ENCODE results near the gene LDOC1. TPM values are rescaled to one million over a fixed set of nuclear protein-coding genes. Genes with fewer than 3 reads are reported as not detected.
A peak's percentile ranks its signal among the peaks of the same experiment; 100 is the strongest.
"Not testable (repeated sequence)": the region's sequence is repeated elsewhere in the genome, so short reads cannot be mapped to it uniquely, and the experiment has no call there.

The LDOC1 gene
- total RNA-seq: 4.9 TPM

DNA sequence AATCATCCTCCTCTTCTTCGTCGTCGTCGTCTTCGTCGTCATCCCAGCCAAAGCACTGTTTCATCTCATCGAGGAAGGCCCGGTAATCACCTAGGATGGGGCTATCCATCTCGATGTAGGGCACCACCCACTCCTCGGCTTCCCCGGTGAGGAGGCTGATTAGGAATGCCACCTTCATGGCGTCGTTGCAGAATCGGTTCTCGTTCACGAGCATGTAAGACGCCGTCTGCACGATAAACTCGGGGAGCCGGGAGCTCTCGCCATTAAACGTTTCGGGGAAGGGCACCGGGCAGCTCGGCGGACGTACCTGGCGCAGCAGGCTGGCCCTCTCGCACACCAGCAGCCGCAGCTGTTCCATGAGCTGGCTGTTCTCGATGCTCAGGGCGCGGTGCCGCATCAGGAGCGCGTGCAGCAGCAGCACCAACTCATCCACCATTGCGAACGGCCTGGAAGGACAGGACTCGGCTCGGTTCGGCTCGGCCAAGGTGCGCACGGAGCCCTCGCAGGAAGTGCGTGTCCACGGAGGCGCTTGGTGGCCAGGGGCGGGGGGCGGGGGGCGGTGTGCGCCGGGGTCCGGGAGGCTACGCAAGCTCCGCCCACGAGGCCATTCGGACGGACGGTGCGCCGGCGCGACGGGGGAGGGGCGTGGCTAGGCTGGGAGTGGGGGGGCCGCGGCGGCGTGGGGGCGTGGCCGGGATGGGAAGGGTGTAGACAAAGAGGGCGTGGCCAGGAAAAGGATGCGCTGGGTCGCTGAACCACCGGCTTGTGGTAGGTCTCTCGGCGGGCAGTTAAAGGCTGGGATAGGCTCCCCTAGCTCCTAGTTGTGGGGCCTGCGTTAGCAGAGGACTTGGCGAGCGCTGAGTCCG, at the start of gene LDOC1:
LDOC1 (minus strand) TSS at position 544 of the 866 bp plus-strand sequence; CDS start at position 436, 108 bp downstream.
- peak; percentile 68 to 73 for DNase-seq (ENCODE audit: low spot score in 2 of 2)
- FAIRE-seq: no peak

DNA sequence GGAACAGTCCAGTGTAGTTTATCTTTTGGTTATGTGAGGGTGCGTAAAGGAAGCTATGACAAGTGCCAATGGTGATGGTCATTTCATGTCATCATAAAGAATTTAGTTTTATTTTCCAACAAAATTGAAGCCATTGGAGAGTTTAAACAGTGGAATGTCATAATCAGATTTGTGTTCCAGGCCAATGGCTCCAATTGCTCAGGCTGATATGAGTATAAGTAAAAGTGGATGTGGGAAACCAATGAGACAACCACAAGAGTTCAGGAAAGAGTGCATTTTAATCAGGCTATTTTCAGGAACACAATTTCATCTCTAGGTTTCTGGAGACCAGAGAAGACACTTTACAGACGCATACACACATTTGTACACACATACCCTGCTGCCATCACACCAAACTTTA, 44.7 kb upstream of the LDOC1 start:
- FAIRE-seq: no peak
- no peak for DNase-seq (ENCODE audit: low spot score in 2 of 2)

DNA sequence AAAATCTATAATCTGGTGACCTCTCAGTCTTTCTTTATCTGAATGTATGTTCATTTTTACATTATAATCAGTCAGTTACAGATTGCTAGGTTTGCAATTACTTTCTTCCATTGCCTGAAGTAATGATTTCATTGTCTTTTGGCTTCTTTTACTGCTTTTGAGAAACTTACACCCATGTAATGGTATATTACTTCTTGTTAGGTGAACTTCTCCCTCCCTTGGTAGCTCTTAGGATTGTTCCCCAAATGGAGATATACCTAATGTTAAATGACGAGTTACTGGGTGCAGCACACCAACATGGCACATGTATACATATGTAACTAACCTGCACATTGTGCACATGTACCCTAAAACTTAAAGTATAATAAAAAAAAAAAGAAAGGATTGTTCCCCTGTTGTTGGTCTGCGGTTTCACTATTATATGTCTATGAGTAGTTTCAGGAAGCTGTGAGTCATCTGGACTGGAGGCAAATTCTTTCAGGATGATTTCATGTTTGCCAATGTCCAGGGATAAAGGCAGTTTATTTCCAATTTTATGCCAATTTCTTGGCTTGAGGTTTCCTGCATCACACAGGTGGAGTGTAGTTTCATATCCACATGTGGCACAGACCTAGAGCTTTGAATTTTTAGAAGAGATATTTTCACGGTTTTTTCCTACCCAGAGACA, 43.5 kb upstream of the LDOC1 start:
- FAIRE-seq (no peak), DNase-seq (ENCODE audit: low spot score in 2 of 2) (no peak)

DNA sequence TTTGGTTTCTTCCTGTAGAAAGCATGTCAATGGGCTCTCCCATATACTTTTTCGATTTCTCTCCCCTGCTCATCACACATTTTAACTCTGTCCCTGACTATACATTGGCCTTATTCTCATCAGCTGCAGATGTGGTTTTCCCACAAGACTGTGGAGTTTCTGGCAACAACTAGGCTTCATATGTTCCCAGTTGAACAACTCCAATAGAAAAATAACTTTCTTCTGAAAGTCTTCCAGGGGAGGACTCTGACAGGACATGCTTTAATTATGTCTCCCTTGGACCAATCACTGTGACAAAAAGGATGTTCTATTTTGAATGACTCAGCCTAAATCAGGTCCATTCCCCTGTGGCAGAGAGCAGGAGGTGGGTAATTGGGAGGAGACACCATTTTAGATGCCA, 37.3 kb upstream of the LDOC1 start:
- FAIRE-seq: no peak

DNA sequence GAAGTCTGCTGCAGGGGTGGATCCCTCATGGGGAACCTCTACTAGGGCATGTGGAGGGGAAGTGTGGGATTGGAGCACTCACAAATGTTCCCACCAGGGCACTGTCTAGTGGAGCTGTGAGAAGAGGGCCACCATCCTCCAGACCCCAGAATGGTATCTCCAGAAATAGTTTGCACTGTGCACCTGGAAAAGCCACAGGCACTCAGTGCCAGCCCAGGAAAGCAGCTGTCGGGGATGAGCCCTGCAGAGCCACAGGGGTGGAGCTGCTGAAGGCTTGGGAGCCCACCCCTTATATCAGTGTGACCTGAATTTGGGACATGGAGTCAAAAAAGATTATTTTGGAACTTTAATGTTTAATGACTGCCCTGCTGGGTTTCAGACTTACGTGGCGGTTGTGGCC, 25.0 kb upstream of the LDOC1 start:
- DNase-seq (ENCODE audit: low spot score in 2 of 2) (no peak), FAIRE-seq (no peak)

More for the DNA sequence above, 37.3 kb upstream of the LDOC1 start:
- DNase-seq (ENCODE audit: low spot score in 2 of 2): no peak

DNA sequence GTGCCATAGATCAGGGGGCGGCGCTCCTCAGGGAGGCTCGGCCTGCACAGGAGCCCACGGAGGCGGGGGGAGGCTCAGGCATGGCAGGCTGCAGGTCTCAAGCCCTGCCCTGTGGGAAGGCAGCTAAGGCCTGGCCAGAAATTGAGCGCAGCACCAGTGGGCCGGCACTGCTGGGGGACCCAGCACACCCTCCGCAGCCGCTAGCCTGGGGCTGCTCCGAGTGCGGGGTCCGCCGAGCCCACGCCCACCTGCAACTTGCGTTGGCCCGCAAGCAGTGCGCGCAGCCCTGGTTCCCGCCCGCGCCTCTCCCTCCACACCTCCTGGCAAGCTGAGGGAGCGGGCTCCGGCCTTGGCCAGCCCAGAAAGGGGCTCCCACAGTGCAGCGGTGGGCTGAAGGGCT, 11.6 kb upstream of the LDOC1 start:
- not testable (repeated sequence) for FAIRE-seq; DNase-seq (ENCODE audit: low spot score in 2 of 2)

DNA sequence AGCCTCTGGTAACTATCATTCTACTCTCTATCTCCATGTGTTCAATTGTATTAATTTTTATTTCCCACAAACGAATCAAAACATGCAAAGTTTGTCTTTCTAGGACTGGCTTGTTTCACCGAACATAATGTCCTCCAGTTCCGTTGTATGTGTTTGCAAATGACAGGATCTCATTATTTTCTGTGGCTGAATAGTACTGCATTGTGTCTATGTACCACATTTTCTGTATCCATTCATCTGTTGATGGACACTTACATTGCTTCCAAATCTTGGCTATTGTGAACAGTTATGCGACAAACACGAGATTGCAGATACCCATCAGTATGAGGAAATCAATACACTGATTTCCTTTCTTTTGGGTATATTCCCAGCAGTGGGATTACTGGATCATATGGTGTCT, 8.4 kb upstream of the LDOC1 start:
- DNase-seq (ENCODE audit: low spot score in 2 of 2) (no peak), FAIRE-seq (no peak)

DNA sequence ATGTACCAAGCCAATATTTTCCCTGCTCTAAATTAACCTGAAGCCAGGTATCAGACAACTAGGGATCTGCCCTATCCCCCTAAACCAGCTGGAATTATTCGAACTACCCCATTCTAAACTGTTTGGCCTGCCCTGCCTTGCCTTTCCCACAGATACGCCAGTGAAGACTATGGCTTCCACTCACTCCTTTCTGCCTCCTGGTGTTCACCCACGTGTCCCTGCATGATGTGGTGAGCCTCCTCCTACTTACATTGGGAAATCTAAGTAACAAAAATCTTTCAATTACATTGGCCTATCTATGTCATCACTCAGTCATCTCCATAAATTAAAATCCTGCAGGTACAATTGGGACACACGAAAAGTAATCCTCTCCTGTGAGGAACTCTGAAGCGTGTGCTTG, 6.1 kb upstream of the LDOC1 start:
- DNase-seq (ENCODE audit: low spot score in 2 of 2) (no peak), FAIRE-seq (no peak)

DNA sequence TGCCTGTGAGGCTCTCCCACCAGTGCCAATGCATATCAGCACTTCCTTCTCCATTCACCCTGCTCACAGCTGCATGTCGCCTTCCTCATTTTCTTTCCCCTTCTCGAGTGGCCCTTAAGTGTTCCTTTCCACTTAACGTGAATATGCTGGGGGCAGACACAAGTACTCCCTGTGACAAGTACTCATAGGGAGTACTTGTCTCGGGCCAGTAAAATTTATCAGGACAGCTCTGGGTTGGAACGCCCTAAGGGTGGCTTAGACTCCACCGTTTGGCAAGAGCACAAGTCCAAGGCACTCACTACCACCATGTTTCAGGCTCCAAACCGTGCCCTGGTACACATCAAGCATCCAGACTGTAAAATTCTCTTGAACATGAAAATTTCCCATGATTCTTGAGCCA, 3.9 kb upstream of the LDOC1 start:
- FAIRE-seq: no peak
- no peak for DNase-seq (ENCODE audit: low spot score in 2 of 2)

DNA sequence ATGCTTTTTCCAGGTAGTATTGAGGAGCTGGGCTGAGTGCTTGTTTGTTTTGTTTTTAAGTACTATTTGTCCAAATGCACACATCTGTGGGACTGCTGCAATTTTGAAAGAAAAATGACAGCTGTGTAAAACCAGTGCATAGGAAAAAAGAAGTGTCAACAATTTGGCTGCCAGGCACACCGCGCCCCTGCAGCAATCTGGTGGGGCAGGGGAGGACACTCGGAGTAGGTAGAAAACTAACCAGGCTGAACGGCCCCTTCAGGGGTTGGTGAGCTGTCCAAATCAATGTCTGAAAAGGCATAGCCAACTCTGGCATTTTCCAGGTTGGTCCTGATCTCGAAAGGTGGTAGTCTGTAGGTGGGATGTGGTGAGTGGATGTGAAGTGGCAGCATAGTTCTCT, 1.1 kb downstream of the LDOC1 start:
- FAIRE-seq: no peak
- no peak for DNase-seq (ENCODE audit: low spot score in 2 of 2)

DNA sequence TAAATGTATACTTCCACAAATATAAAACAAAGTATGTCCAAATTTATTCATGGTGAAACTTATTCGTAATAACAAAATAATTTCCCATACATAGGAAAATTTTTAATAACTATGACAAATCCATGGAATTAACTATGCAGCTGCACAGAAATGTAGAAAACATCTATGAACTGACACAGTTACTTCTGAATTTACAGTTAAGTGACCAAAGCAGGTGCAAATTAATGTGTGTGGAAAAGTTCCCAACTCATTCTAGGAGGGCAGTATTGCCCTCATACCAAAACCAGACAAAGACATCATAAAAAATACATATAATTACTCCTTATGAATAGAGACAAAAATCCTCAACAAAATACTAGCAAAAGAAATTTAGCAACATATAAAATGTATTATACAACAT, 12.5 kb downstream of the LDOC1 start:
- no peak for FAIRE-seq
- no peak for DNase-seq (ENCODE audit: low spot score in 2 of 2)

DNA sequence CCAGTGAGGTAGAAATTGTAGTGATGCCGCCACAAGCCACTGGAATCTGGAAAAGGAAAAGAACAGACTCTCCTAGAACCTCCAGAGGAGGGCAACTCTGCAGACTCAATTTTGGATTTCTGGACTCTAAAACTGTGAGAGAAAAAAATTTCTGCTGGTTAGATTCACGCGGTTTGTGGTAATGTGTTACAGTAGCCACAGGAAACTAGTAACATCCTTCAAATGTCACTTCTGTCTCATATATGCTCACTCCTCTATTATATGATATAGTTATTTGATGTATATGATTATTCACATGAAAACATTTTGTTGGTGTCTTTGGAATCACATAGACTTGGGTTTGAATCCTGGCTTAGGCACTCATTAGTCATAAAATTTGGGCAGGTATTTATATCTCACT, 18.8 kb downstream of the LDOC1 start:
- no peak for FAIRE-seq
- no peak for DNase-seq (ENCODE audit: low spot score in 2 of 2)

DNA sequence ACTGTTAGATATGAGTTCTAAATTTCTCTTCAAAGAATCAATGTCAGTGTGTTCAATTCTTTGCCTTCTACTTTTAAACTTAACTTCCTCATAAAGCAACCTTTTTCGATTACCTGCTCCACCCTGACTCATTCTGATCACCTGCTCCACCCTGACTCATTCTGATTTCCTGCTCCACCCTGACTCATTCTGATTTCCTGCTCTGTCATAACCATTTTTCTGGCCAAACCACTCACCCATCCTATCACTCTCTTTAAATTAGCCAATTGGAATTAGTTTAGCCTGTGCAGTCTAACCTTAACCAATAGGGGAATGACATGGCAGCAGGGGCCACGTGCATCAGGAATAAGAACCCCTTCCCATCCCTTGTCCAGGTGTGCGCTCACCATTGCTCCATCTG, 21.7 kb downstream of the LDOC1 start:
- DNase-seq (ENCODE audit: low spot score in 2 of 2); FAIRE-seq: not testable (repeated sequence)

DNA sequence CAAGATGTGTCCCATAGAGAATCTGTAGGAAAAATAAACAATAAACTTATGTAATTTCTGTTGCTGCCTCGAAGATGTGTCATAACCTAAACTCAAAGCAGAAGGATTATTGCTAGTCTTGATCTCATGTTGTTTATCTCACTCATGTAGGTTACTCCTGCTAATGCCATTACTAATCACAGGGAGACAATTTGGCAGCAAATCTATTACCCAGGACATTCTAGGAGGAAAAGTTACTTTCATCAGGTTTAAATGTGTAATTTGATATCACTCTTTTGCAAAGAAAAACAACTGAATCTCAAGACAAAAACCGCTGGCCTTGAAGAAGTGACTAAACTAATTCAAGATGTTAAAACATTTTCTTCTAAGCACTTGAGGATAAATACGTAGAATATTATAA, 34.0 kb downstream of the LDOC1 start:
- no peak for FAIRE-seq
- DNase-seq (ENCODE audit: low spot score in 2 of 2): no peak

DNA sequence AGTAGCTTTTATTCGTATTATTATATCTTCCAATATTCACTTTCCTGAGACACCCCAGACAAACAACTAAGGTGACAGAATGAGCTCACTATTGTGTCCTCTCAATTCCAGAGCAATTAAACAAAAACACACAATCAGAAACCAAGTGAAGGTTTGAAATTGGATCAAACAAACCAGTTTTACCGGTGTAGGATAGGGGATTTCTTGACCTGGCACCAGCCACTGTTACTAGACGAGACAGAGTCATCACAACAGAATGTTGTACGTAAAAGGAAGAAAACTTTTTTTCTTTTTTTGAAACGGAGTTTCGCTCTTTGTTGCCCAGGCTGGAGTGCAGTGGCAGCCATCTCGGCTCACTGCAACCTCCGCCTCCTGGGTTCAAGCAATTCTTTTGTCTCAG, 43.7 kb downstream of the LDOC1 start:
- DNase-seq (ENCODE audit: low spot score in 2 of 2): no peak
- FAIRE-seq: no peak

DNA sequence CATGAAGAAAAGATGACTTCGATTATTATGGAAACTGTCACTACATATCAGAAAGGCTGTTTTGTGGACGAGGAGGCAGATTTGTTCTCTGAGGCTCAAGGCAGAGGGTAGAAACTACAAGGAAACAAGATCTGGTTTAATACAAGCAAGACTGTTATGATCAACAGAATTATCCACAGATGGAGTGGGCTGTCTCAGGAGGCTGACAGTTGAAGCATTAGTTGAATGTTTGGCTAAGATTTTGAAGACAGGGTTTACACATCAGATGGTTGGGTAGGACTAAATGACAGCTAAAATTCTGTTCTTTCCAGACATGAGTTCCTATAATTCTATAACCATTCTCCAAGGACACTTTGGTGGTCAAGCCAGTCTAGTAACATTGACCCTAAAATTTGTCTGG, 49.8 kb downstream of the LDOC1 start:
- no peak for FAIRE-seq
- no peak for DNase-seq (ENCODE audit: low spot score in 2 of 2)

Other genes with a start within 250 kb of the LDOC1 start
- not detected for gene SPANXB1, start 174.5 kb downstream of the LDOC1 start, total RNA-seq
- not detected for gene SPANXC, start 65.4 kb upstream of the LDOC1 start, total RNA-seq

Data from frontal cortex (tissue), 4 donors.